GM19324 (cell line): ENCODE measurements around the gene SEC14L2.

Experiments used
- ATAC-seq: cut with Tn5 transposase; IDR thresholded peaks from one replicate; pipeline ENCODE4 v1.9.1; 2021; ENCODE audit warnings: mild to moderate bottlenecking, moderate library complexity; ENCODE audit not compliant: unreplicated experiment, low FRiP score

SEC14L2 gene

DNA sequence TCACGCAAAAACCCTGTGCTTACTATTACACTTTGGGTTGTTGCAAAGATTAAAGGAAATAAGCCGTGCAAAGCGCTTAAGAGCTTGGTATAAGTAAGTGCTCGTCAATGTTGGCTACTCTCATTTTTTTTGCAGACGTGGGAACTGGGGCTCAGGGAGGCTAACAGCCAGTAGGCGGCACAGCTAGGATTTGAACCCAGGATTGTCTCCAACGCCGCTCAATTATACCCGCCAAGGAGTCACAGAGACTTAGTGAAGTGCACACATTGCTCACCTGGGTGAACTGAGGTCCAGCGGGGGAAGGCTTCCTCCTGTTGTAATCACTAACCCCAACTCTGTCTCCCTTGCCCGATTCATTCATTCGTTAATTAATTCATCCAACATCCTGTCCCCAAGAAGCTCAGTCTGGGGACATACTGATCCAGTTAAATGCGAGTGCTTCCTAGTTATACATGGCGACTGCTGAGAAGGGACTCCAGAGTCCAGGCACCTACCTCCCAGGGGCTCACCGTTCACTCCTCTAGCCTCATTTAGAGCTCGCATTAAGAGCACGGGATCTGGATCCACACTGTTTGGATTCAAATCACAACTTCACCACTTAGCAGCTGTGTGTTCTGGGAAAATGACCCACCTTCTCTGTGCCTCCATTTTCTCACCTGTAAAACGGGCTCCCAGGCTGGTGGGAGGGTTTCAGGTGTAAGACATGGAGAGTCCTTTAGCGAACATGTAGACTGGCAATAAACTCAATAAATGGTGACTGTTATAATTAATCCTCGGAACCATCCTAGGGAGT, 27.9 kb downstream of the SEC14L2 start:
- no peak for ATAC-seq

DNA sequence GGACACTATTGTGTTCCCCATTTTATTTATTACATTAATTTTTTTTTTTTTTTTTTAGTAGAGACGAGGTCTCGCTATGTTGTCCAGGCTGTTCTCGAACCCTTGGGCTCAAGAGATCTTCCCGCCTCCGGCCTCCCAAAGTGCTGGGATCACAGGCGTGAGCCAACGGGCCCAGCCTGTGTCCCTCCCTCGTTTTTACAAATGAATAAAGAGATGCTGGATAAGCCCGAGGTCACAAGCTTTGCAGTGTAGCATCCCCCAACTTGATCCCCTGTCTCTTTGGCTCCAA, 28.5 kb downstream of the SEC14L2 start:
- no peak for ATAC-seq

DNA sequence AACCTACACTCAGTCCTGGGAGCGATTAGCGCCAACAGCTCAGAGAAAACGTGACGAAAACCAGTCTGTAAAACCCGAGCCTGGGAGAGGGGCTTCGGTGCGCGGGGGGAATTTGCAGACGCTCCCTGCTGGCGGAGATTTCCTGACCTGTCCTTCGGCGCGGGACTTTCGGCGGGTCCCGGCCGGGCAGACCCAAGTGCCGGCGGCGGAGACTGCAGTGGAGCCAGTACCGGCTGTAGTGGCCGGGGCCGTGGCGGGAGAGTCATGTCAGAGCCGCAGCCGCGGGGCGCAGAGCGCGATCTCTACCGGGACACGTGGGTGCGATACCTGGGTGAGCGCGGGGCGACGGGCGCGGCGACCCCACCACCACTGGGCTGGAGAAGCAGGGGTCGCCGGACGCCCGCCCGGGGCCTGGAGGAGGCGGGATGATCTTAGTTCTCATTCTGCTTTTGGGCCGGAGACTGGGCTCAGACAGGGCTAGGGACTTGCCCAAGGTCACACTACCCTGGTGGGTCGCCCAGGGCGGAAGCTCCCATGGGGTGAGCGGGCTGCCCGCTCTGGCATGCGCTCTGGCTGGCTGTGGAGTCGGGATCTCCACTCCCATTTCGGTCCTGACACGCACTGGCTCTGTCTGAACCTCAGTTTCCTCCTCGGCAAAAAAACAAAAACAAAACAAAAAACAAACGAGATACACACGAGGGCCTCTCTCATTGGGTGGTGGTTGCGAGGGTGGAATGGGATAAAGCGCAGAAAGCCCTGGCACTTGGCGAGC, 29.0 kb downstream of the SEC14L2 start, which contains the start of gene MTFP1:
MTFP1 (plus strand) TSS at position 153 of the 772 bp plus-strand sequence; CDS start at position 265, 112 bp downstream.
- ATAC-seq = no peak

DNA sequence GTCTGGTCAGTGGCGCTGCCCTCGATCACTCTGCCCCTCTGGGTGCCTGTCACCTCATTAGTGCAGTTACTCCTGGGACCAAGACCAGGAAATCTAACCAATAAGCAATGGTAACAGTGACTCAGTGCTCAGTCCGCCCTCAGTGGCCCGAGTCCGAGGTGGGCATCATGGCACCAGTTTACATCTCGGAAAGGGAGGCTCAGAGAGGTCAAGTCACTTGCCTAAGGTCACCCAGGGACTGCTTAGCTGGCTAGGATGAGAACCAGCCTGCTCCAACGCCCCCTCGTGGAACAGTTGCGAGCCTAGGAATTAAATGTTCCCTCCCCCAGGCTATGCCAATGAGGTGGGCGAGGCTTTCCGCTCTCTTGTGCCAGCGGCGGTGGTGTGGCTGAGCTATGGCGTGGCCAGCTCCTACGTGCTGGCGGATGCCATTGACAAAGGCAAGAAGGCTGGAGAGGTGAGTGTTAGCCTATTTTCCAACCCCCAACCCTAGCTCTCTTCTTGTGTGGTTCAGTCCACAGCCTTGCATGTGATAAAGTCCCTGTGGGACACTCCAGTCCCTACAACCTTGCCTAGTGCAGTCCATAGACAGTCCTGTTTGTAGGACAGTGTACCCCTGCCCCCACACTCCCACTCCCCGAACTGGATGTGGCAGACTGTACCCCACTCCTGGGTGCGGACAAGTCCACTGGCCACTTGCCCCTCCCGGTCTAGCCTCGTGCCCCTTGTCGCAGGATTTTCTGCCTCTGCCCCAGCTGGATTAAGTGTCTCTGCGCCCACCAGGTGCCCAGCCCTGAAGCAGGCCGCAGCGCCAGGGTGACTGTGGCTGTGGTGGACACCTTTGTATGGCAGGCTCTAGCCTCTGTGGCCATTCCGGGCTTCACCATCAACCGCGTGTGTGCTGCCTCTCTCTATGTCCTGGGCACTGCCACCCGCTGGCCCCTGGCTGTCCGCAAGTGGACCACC, 29.9 kb downstream of the SEC14L2 start:
- no peak for ATAC-seq

DNA sequence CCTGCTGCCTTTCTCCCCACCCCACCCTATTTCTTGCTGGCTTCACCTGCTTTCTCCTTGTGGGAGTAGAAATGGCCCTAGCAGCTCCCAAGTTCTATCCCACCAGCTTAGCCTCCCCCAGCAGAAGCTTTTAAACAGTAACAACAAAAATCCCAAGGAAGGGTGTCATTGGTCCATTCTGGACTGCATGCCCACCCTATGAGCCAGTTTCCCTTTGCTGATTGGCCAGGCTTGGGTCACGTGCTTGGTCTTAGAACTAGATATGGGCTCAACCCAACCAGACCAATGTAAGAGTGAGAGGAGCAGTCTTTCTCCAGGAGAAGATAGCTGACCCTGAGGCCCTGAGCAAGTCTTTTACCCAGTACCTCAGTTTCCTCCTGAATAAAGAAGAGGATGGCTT, 31.1 kb downstream of the SEC14L2 start:
- no peak for ATAC-seq

DNA sequence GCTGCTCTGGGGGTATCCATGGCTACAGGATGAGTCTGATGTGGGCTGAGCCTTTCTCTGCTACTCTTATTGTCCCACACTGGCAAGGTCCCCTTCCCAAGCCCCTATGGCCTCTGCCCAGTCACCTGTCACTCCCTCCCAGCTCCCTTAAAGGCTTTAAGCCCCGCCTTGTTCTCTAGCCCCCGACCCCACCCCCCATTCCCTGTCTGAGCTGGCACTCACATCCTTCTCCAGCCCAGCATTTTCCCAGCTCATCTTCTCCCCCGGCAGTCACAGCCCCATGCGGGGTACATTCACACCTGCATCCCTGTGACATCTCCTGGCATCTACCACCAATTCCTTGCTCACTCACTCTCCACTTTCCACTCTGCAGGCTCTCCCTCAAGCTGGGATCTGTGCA, 33.1 kb downstream of the SEC14L2 start:
- ATAC-seq = no peak

DNA sequence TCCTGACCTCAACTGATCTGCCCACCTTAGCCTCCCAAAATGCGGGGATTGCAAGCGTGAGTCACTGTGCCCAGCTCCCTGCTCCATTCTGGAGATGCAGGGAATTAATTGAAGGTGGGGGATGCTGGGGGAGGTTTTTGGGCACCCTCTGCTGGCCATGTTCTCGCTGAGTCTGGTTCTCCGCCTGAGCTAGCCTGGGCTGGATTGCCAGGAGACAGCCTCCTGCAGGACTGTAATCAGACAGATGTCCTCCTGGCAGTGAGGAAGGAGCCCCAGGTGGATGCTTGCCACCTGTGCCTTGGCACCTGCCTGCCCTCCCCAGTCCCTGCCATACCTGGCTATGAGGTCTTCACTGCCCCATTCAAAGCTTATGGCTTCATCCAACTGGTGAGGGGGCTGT, 34.1 kb downstream of the SEC14L2 start:
- no peak for ATAC-seq

DNA sequence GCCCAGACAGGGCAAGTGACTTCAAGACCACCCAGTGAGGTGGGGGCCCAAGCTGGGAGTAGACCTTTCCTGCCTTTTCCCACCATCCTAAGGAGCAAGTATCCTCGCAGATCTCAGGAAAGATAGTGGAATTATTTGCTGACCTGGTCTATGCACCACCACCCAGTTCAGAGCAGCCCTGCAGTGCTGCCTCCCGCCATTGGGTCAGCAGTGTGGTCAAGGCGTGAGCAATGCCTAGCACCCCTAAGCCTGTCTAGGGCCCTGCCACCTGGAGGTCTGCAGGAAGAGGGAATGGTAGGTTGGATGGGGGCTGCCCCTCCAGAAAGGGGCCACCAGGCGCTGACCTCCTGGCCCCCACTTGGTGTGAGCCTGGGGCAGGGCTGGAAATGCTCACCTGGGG, 35.3 kb downstream of the SEC14L2 start:
- ATAC-seq = no peak

DNA sequence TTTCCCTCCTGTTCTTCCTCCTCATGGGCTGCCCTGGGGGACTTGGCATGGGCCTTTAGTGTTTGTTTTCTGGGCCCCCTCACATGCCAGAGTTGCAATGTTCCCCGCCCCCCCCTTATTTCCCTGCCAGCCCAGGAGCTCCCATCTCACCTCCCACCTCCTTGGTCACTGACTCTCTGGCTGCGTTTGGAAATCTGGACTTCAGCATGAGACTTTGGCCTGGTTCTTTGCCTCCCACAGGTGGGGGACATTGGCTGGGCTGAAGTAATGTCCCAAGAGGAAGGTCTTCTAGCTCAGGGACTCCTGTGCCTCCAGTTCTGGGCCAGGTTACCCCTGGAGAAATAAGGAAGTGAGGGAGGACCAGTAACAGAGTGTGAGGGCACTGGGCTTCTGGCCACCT, 35.7 kb downstream of the SEC14L2 start:
- no peak for ATAC-seq

DNA sequence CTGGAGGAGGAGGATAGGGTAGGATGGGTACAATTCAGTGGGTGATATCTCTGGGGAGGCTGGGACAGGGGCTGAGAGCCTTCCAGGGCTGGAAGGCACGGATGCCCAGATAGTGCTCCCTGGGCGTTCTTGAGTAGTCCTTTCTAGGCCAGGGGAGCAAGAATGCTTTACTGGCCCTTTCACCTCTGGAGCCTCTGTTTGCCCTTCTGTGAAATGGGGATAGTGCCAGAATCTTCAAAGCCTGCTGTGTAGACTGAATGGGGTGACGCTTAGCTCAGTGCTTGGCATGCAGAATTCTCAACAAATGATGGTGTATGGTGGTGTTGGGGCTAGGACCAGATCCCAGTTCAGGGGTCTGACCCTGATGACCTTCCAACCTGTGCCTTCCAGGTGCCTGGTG, 36.4 kb downstream of the SEC14L2 start:
- ATAC-seq = no peak

DNA sequence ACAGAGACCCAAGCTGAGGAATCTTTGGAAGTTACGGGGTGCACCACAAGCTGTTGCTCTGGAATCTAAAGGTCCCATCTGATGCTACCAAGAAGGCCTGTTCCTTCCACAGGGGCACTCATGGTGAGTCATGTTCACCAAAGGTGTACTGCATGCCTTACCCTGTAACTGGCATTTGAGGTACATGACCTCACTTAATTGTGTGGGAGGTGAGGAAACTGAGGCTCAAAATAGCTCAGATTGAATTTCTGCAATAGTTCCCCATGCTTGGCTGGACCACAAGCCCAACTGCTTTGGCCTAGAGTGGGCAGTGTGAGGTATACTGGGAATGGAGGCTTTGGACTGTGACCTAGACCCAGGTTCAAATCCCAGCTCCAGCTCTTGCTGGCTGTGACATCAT, 37.0 kb downstream of the SEC14L2 start:
- ATAC-seq = no peak

DNA sequence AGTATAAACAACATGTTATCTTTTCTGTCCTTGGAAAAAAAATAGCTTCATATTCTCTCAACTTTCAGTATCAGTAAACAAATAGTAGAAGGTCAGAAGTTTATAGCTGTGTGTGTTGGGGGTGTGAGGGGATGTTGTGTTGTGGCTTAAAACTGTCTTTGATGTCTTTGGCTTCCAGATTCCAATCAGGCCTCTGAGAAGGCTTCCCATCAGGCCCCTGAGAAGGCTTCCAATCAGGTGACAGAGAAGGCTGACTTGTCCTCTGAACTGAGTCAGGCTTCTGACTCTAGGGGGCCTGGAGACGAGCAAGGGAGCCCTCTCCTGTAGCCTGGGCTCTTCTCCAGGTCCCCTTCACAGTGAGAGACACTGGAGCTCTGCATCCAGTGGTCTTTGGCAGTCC, 38.0 kb downstream of the SEC14L2 start:
- no peak for ATAC-seq

DNA sequence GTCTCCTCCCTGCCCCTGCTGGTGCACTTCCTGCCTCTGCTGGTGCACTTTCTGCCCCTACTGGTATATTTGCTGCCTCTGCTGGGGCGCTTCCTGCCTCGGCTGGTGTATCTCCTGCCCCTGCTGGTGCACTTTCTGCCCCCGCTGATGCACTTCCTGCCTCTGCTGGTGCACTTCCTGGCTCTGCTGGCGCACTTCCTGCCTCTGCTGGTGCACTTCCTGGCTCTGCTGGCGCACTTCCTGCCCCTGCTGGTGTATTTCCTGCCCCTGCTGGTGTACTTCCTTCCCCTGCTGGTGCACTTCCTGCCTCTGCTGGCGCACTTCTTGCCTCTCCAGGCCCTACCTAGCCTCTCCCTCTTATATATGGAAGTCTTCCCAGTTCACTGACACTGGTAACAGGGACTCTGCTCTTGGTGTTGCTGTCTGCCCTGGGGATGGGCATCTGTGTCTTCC, 38.9 kb downstream of the SEC14L2 start:
- ATAC-seq = no peak

DNA sequence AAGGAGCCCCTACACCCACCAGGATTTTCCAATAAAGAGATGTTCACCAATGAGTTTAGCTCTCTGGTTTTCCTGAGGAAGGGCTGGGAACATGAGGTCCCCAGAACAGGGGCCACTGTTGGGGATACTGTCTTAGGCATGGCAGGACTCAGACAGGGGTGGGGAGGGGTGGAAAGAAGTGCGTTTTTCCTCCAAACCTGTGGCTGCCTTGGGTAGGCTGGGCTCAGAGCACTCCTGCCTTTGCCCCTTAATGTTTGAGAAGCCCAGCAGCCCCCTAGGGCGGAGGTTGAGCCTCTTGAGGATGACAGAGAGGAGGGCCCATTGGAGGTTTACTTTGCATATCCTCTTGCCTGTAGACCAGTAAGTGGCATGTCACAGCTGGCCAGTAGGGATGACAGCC, 39.4 kb downstream of the SEC14L2 start:
- ATAC-seq = no peak

DNA sequence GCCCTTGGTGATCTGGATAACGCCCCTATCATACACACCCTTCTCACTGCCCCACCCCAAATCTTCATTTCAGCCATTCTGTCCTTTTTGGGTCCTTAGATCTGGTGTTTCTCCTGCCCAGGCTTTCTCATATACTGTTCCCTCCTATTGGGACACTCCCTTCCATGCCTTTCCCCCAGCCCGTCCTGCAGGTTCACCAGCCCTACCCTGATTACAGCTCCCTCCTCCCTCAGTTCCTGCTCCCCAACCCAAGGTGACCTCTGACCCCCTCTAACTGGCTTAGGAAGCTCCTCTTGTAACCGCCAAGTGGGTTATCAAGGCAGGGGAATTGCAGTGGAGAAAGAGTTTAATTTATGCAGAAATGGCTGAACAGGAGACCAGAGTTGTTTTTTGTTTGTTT, 41.7 kb downstream of the SEC14L2 start:
- no peak for ATAC-seq

DNA sequence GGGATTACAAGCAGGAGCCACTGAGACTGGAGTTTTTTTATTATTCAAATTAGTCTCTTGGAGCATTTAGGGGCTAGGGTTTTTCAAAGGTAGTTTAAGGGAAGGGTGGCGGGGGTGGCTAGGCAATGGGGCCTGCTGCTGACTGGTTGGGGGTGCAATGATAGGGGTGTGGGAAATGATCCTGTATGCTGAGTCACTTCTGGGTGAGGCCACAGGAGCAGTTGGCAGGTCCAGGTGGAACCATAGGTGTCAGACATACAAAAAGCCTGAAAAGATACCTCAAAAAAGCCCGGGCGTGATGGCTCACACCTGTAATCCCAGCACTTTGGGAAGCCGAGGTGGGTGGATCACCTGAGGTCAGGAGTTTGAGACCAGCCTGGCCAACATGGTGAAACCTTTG, 42.4 kb downstream of the SEC14L2 start:
- no peak for ATAC-seq

DNA sequence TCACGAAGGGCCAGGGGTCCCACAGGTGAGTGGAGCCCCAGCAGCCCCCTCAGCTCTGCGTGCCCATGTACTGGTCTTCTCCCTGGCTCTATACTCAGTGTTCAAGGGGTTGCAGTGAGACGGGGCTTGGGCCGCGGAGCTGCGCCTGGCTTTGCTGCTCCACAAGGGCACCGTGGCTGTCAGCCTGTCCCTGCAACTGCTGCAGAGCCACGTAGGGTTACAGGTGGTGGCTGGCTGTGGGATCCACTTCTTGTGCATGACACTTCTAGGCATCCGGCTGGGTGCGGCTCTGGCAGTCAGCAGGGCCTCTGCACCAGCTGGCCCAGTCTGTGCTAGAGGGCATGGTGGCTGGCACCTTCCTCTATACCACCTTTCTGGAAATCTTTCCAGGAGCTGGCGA, 43.0 kb downstream of the SEC14L2 start:
- no peak for ATAC-seq

DNA sequence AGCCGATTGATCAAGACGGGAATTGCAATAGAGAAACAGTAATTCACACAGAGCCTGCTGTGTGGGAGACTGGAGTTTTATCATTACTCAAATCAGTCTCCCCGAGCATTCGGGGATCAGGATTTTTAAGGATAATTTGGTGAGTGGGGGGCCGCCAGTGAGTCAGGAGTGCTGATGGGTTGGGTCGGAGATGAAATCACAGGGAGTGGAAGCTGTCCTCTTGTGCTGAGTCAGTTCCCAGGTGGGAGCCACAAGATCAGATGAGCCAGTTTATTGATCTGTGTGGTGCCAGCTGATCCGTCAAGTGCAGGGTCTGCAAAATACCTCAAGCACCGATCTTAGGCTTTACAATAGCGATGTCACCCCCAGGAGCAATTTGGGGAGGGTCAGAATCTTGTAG, 44.3 kb downstream of the SEC14L2 start:
- no peak for ATAC-seq

DNA sequence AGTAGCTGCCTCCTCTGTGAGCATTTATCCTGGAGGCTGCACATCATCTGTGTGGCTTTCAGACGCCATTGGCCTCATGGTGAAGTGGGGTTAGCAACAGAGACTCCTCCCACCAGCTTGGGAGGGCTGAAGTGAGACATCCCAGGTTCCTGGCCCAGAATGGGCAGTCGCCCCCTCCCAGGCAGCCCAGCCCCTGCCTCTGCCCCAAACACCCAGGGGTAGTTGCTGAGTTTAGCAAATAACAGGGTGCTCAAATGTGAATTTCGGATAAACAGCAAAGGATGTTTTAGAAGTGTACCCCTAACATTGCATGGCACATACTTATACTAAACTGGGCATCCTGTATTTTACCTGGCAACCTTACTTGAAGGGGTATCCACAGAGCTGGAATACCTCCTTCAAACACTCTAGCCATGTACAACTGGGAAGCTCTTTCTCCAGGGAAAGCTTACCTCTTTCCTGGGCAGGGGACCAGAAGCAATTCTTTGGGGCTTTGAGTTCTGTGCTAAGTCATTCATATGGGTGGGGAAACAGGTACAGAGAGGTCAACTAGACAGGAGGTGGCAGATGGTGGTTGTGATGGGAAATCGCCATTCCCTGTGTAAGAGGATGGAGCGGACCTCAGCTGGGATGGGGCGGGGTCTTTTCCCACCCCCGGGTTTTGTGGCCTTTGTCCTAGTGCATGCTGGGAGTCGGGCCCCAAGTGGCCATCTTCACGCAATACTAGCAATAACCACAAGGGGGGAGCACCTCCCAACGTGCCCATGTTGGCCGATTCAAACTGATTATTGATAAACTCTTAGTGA, 48.0 kb downstream of the SEC14L2 start:
- ATAC-seq = no peak
